GM12892 (cell line): Measurements from ENCODE around the gene ROR1.

Experiments
- POLR2A ChIP-seq: IDR thresholded peaks from 2 replicates; pipeline ENCODE4 v1.6.1; 2011; ENCODE audit warnings: low read depth, low read length, control low read depth
- POLR2AphosphoS5 ChIP-seq: IDR thresholded peaks from 2 replicates; pipeline ENCODE4 v1.6.1; 2011; ENCODE audit warnings: low read depth, low read length, control low read depth
- TAF1 ChIP-seq: IDR thresholded peaks from 2 replicates; pipeline ENCODE4 v1.6.1; 2011; ENCODE audit warnings: low read depth, mild to moderate bottlenecking, control low read depth, low read length, borderline replicate concordance

DNA sequence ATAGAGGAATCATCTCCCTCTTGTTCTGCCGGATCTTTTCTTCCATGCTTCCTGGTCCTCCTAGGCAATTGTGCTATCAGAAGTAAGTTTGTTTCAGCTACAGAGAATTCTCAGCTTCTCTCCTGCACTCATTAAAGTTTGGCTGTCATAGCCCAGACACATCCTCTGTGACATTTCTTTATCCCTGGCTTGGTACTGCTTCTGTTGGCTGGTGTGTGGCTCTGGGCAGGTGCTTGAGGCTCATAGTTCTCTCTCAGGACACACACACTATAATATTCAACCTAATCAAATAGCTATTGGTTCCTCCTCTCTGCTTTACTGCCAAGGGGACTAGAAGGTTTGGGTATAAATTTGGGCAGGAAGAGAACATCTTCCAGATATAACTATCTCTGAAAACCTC is 172.1 kb downstream of the ROR1 start:
- TF ChIP-seq POLR2A, result no peak
- TF ChIP-seq POLR2AphosphoS5, result no peak
- no peak for TF ChIP-seq TAF1
